NCI-H510A treated with DMSO at 0.1 percent for 48 hours (cell line): ENCODE data around the gene SNX6.
"Not testable (repeated sequence)": the region's sequence is repeated elsewhere in the genome, so short reads cannot be mapped to it uniquely, and the experiment has no call there.

Experiments used
- DNase-seq: peaks from one replicate; lab custom pipeline; 2025; lab: John Stamatoyannopoulos, UW

Gene SNX6

DNA sequence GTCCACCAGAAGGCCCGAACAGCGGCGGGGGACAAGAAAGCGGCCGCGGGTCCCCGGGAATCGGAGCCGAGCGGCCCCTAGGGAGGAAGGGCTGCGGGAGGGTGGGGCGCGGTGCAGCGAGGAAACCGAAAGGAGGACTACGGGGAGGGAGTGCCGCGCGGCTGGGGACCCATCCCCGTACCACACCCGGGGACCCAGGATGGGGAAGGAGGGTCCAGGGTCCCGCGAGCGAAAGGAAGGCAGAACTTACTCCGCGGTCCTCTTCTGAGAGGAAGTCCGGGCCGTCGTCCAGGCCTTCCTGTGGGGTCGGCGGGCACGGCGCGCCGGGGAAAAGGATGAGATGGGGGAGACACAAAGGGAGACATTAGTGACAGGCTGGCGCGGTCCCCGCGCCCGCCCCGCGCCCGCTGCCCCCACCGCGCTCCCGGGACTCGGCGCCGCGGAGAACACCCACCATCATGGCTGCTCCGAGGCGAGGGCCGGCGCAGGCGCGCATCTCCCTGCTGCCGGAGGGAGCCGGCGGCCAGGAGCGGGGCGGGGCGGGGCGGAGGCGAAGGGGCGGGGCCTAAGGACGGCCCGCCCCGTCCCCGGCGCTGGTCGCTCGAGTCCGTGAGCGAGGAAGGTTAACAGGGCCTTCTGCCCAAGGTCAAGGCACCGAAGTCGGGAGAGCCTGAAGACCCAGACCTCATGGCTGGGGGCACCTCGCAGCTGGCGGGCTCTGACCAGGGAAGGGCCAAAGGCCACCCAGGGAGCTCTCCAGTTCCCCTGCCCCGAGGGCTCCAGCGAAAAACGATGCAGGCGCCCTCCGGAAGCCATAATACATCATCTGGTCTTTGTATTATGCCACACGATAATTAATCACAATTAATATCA, at the start of gene SNX6:
TSS of gene SNX6 (minus strand) at position 492 of the 873 bp plus-strand sequence. CDS start at position 460, 32 bp downstream.
- peak; percentile 69 for DNase-seq

DNA sequence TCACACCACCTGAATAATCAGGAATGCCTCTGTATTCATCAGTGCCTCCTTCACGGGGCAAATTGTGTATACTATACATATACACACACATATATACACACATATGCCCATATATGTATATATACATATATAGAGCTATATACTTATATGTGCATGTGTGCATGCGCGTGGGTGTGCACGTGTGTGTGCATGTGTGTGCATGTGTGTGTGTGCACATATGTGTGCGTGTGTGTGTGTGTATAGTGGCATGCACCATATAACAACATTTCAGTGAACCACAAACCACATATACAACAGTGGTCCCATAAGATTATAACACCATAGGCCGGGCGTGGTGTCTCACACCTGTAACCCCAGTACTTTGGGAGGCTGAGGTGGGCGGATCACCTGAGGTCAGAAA, 48.8 kb upstream of the SNX6 start:
- no peak for DNase-seq

DNA sequence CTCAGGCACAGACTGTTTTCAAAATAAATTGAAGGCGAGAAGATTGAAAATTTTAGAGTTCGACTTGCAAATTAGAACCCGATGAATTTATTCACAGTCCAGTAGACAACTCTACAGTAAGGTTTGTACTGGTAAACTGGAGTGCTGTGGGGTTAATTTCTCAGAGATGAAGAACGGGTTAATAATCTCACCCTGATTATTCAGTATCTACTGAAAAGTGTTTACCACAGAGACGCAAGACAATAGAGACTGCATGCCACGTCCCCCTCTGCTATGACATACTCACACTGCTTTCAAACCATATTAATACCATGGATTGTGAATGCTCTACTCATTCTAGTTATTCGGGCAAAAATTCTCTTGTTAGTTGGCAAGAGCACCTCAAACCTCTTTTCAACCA, 48.4 kb upstream of the SNX6 start:
- peak; percentile 55 for DNase-seq

- DNase-seq, result peak; percentile 35
These were observed 46.7 kb upstream of the SNX6 start for GRCh38 chr14:34676516-34677211.

DNA sequence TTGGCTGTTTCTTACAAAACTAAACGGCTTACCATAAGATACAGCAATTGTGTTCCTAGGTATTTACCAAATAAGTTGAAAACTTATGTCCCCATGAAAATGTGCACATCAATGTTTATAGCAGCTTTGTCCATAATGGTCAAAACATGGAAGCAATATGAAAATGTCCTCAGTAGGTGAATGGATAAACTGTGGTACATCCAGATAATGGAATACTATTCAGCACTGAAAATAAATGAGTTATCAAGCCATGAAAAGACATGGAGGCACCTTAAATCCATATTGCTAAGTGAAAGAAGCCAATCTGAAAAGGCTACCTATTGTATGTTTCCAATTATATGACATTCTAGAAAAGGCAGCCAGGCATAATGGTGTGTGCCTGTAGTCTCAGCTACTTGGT, 43.8 kb upstream of the SNX6 start:
- DNase-seq, result no peak

DNA sequence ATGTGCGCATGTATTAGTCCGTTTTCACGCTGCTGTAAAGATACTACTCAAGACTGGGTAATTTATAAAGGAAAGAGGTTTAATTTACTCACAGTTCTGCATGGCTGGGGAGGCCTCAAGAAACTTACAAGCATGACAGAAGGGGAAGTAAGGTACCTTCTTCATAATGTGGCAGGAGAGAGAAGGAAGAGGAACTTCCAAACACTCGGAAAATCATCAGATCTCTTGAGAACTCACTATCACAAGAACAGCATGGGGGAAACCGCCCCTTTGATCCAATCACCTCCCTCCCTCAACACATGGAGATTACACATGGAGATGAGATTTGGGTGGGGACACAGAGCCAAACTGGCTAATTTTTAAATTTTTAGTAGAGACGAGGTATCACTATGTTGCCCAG, 41.8 kb upstream of the SNX6 start:
- no peak for DNase-seq

DNA sequence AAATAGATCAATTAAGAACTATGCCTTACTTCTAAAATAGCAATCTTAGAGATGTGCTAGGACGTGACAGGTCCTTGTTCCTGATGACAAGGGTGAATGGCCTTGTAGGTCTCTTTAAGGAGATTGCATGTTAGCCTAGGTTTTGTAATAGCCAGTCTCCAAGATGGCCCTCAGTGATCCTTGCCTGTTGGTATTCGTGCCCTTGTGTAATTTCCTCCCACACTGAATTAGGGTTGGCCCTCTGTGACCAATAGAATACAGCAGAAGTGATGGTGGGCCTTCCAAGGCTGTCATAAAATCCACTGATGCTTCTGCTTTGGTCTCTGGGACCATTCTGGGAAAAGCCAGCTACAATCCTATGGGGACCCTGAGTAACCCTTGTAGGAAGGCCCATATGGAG, 38.2 kb upstream of the SNX6 start:
- no peak for DNase-seq

GRCh38 chr14:34667007-34667406, 37.1 kb upstream of the SNX6 start:
- DNase-seq, result no peak

DNA sequence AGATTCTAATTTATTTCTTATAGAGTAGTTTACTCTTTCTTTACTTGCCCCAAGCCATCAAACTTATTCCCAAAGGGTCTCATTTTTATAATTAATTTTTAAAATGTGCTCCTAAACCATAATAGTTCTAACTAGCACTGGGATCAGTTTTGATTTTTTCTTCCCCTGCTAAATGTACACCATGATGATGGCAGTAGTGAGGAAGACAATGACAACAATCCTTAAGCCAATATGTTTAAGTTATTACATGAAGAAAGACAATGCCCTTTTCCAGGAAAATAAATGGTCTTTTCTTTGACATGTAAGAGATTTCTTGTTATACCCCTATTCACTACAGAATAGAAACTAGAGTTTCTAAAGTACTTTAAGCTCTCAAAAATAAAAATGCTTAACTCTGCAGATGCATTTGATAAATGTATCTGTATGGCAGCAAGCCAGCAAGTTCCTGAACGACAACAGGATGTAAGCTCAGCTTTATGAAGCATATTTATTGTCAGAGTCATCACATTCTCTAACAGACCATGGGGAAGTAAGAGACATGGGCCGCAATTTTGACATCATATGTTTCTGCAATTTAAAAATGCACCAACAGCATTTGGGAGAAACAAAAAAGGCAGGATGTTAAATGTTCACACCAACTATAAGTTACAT, 36.0 kb upstream of the SNX6 start:
- DNase-seq, result no peak

- no peak for DNase-seq
These were observed 32.7 kb upstream of the SNX6 start for GRCh38 chr14:34662561-34663088.

DNA sequence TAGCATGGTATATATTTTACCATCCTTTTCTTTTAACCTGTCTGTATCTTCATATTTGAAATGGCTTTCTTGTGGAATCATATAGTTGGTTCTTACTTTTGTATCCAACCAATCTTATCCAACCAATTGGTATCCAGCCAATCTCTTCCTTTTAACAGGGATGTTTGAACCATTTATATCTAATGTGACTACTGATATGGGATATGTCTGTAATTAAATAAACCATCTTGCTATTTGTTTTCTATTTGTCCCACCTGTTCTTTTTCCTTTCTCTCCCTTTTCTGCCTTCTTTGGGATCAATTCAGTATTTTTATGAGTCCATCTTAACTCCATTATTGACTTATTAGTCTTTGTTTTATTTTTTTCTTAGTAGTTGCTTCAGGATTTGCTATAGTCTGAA, 30.8 kb upstream of the SNX6 start:
- DNase-seq, result no peak

DNA sequence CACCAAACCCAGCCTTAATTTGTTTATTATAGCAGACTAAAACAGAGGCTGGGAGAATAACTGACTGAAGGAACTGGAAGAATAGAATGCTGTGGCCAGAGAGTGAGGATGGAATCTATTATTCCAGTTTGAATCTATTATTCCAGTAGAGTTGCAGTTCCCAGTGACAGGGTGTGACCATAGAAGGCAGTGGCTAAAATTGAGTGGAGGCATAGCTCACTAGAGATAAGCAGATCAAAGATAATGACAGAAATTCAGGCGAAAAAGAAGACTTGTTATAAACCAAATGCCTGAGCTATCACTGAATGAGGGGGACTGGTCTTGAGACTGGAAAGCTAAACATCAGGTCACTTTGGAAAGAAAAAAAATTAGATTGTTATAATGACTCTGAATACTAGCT, 26.0 kb upstream of the SNX6 start:
- DNase-seq, result no peak

DNA sequence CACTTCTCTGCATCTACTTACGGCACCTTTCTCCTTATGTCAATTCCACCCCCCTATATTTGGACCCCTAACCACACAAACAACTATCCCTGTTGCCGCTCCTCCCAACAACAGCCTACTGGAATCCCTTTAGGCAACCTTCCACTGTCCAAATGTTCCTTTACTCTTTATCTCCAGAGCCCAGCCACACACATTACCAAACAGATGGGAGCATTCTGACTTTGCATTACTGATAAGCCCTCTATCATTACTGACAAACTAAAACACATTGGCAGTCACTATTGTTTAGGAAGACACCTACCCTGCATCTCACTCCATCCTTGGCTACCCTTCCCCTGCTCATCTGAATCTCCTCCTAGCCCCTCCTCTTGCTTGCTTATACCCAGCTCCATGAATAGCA, 23.1 kb upstream of the SNX6 start:
- not testable (repeated sequence) for DNase-seq

- not testable (repeated sequence) for DNase-seq
These were observed 22.4 kb upstream of the SNX6 start for GRCh38 chr14:34652348-34652747.

GRCh38 chr14:34650786-34651584, 21.0 kb upstream of the SNX6 start:
- DNase-seq, result no peak

GRCh38 chr14:34650006-34650405, 20.1 kb upstream of the SNX6 start:
- DNase-seq, result not testable (repeated sequence)

GRCh38 chr14:34649344-34649743, 19.4 kb upstream of the SNX6 start:
- DNase-seq, result no peak

DNA sequence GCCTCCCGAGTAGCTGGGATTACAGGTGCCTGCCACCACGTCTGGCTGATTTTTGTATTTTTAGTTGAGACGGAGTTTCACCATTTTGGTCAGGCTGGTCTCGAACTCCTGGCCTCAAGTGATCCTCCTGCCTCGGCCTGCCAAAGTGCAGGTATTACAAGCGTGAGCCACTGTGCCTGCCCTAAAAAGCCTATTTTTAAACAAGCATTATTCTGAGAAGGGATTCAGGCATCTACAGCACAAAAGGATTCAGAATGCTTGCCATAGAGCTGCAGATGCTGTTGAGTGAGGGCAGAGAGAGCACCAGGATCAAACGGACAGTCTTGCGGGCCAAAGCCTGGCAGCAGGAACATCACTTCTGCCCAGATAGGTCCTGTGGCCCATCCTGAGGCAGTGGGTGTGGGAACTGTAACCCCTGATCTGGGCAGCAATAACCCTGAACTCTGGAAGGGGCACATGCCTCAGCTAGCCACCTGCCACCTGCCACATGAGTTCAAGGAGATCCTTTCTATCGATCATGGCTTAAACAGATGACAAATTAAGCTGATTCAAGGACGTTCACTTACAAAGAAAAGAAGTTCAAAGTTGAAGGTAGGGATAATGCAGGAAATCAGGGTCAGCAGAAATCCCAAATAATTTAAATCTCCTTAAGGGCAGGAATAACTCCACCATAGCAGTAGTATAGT, 16.8 kb upstream of the SNX6 start:
- no peak for DNase-seq

DNA sequence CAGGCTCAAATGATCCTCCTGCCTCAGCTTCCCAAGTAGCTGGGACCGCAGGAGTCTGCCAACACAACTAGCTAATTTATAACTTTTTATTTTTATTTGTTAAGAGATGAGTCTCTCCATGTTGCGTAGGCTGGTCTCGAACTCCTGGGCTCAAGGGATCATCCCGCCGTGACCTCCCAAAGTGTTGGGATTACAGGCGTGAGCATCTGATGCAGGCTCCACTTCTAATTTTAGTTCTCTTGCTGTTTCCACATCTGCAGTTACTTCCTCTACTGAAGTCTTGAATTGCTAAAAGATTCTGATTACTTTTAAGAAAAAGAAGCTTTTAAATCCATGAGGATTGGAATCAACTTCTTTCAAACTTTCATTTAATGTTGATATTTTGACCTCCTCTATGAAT, 13.4 kb upstream of the SNX6 start:
- DNase-seq, result no peak

DNA sequence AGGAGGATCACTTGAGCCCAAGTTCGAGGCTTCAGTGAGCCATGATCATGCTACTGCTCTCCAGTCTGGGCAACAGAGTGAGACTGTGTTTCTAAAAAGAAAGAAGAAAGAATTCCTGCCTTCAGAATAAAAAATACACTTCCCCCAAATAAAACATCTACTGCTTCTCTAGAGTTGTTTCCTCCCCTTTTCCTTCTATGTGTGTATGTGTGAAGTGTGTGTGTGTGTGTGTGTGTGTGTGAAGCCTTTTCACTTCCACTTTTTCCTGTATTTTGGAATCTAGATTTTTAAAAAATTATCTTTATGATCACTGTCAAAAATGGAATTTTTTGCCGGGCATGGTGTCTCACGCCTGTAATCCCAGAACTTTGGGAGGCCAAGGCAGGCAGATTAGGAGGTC, 12.6 kb upstream of the SNX6 start:
- no peak for DNase-seq

GRCh38 chr14:34640826-34641225, 10.9 kb upstream of the SNX6 start:
- no peak for DNase-seq
